ENCODE data around the gene SAA4.
"Not testable (repeated sequence)": the region's sequence is repeated elsewhere in the genome, so short reads cannot be mapped to it uniquely, and the experiment has no call there.

The SAA4 gene

GRCh38 chr11:18236664-18237356, at the start of gene SAA4:
SAA4 (minus strand) TSS chr11:18236802; CDS start chr11:18235926, 876 bp downstream.
- DNase-seq, result no peak

DNA sequence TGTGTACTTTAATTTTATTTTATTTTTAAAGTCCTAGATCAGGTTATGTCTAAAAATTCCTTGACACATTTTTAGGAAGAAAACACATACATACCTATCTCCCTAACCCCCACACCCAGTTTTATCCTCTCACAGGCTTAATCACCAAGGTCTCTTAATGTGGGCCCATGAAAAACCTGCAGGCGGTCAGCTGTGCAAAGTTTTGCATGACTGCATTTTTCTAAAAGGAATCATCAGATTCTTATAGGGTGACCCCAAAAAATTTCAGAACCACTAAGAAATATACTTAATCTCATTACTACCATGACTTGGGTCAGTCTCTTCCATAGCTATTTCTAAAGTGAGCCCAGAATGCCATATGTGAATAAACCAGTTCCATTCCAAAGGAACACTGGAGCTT, 49.2 kb upstream of the SAA4 start:
- DNase-seq, result no peak

- DNase-seq, result no peak
These were observed 46.0 kb upstream of the SAA4 start for GRCh38 chr11:18282626-18283025.

DNA sequence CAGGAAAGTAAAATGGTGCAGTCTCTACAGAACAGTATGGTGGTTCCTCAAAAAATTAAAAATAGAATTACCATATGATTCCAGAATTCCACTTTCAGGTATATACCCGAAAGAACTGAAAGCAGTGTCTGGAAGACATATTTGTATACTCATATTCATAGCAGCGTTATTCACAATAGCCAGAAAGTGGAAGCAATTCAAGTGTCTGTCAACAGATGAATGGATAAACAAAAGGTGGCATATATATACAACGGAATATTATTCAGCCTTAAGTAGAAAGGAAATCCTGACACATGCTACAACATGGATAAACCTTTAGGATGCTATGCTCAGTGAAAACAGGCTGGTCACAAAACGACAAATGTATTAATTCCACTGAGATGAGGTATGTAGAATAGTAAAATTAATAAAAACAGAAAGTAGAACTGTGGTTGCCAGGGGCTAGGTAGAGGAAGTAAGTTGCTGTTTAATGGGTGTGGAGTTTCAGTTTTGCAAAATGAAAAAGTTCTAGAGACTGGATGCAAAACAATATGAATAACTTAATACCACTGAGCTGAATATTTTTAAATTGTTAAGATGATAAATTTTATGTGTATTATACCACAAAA, 43.9 kb upstream of the SAA4 start:
- DNase-seq, result no peak

DNA sequence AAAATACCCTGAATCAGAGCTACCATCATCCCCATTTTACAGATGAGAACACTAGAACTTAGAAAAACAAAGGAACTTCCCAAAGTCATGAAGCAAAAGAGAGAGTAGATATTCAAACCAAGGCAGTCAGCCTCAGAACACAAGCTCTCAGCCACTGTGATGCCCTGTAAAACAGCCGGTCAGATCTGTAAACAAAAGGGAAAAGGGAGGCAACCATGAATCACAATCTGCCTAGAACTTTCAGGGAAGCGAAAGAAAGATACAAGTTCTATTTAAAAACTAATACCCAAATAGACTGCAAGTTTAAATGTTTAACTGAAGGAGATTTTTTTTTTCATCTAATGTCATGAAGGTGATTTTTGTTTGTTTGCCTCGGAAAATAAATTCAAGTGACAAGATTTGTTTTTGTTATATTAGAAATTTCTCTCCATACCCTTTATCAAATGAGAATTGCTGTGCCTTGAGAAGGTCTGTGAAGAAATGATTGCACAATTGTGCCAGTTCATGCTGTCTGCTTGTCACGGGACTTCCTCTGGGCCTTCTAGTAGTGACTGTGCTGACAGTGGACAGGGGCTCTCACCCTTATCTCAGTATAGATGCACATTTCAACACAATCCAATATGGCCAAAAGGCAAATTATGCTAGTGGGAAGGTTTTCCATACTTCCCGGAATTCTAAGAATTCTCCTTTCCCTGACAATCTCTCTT, 41.1 kb upstream of the SAA4 start:
- no peak for DNase-seq

DNA sequence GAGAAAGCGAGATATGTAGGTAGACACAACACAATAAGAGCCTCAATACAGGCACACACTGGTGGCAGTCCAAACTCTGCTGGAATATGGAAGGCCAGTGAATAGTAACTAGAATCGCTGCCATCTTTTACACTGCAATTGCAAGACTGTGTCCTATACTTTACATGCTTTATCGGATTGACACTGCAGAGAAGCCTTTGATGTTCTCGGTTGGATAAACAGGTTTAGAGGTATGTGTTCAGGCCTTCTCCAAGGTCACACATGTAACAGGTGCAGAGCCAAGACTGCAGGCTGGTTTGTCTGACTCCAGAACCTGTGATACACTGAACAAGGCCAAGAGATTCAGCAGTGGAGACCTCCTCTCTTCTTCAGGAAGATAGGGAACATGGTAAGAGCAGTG, 34.6 kb upstream of the SAA4 start:
- DNase-seq, result no peak

GRCh38 chr11:18270102-18270501, 33.5 kb upstream of the SAA4 start:
- no peak for DNase-seq

- not testable (repeated sequence) for DNase-seq
These were observed 32.6 kb upstream of the SAA4 start for GRCh38 chr11:18269252-18269651.

GRCh38 chr11:18267335-18268133, 30.9 kb upstream of the SAA4 start:
- DNase-seq, result not testable (repeated sequence)

DNA sequence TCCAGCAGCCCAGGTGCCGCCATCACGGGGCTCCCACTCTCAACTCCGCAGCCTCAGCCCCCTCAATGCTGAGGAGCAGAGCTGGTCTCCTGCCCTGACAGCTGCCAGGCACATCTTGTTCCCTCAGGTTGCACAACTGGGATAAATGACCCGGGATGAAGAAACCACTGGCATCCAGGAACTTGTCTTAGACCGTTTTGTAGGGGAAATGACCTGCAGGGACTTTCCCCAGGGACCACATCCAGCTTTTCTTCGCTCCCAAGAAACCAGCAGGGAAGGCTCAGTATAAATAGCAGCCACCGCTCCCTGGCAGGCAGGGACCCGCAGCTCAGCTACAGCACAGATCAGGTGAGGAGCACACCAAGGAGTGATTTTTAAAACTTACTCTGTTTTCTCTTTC, 29.3 kb upstream of the SAA4 start, which contains the start of gene SAA1:
TSS of gene SAA1 (plus strand) at position 316 of the 400 bp plus-strand sequence. CDS start 624 bp downstream, outside the sequence.
- DNase-seq, result no peak

GRCh38 chr11:18264677-18265555, 28.3 kb upstream of the SAA4 start:
- no peak for DNase-seq

GRCh38 chr11:18264035-18264434, 27.4 kb upstream of the SAA4 start:
- DNase-seq, result no peak

- not testable (repeated sequence) for DNase-seq
These were observed 26.2 kb upstream of the SAA4 start for GRCh38 chr11:18262681-18263350.

- DNase-seq, result no peak
These were observed 25.1 kb upstream of the SAA4 start for GRCh38 chr11:18261721-18262120.

GRCh38 chr11:18259259-18259658, 22.7 kb upstream of the SAA4 start:
- no peak for DNase-seq

DNA sequence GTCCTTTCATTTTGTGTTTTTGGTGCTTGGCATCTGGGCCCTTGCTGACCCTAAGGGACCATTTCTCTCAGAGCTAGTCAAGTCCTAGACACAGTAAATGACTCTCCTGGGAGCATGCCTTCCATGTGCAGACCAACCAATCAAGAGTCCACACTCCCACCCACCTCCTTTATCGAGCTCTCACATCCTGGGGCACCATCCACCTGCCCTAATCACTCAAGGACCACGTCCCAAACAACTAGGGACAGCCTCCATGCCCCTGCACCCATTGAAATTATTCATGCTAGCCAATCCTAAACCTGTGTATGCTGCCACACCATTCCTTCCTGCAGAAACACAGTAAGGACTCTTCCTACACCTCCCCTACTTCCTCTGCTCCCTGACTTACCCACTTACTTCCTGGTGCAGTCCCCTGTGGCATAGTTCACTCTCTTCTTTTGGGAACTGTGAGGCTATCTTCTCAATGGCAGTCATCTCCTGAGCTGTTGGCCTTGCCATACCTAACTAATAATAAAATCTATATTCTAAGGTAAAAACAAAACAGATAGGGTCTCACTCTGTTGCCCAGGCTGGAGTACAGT, 18.3 kb upstream of the SAA4 start:
- DNase-seq, result no peak

DNA sequence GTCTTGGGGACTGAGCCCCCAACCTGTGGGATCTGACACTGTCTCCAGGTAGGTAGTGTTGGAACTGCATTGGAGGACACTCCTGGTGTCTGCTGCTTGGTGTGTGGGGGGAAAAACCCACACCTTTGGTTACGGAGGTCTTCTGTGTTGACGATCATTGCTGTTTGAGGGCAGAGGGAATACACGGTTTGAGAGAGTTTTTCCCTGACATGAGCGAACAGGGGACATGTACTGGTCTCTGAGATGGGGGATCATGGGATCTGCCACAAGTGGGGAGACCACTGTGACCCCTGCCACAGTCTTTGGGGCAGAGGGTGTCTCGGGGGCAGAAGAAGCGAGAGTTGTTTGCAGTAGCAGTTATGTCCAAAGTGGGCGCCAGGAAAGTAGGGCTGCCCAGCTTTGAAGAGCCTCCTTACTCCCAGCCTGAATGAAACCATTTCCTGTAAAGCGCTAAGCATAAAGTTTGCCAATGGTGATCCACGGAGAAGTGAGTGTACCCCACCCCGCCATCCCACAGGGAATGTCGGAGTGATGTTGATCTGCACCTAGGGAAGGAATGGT, 17.3 kb upstream of the SAA4 start:
- no peak for DNase-seq

DNA sequence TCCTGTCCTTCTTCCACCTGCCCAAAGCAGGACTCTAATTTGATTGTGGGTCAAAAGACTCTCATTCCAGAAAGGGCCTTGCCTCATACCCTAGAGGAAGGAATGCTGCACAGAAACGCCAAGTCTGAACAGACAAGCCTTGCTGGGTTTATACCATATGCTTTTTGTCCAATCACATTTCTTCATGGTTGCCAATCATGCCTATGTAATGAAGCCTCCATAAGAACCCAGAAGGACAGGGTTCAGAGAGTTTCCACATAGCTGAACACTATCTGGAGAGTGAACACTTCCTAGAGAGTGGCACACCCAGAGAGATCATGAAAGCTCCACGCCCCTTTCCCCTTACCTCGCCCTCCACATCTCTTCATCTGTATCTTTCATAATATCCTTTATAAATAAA, 16.6 kb upstream of the SAA4 start:
- no peak for DNase-seq

DNA sequence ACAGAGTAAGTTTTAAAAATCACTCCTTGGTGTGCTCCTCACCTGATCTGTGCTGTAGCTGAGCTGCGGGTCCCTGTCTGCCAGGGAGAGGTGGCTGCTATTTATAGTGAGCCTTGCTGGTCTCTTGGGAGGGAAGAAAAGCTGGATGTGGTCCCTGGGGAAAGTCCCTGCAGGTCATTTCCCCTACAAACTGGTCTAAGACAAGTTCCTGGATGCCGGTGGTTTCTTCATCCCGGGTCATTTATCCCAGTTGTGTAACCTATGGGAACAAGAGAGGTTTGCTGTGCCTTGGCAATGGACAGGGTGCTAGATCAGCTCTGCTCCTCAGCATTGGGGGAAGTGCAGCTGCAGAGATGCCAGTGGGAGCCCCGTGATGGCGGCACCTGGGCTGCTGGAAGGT, 12.0 kb upstream of the SAA4 start, which contains the start of gene SAA2:
TSS of gene SAA2 (minus strand) at position 108 of the 400 bp plus-strand sequence. CDS start 657 bp downstream, outside the sequence.
- DNase-seq, result no peak

- DNase-seq, result not testable (repeated sequence)
These were observed 10.6 kb upstream of the SAA4 start for GRCh38 chr11:18247191-18247581.
